ENCODE measurements around the gene TRERF1. TPM values are rescaled to one million over a fixed set of nuclear protein-coding genes. Genes with fewer than 3 reads are reported as not detected.
"Not testable (repeated sequence)": the region's sequence is repeated elsewhere in the genome, so short reads cannot be mapped to it uniquely, and the experiment has no call there.

TRERF1 gene
- total and polyA plus RNA-seq, 5 donors from 2014 or later: 2.3 to 55.7 (median 4.7) TPM

DNA sequence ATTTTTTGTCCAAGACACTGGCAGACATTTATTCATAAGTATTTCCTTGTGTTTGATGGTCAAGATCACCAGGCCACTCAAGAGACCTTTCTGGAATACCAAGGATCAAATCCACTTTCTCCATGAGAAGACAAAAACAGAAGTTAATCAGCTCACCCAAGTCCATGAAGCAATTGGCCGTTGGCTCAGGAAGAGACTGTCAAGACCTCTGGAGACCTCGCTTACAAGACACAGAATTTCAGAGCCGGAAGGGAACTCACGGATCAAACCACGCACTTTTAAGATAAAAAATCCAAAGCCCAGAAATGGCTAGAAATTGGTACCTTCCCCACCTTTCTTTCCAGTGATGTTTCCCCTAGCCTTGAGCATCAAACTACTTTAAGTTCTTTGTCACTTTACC, 3.3 kb downstream of the TRERF1 start:
- Mint-ChIP-seq H3K9me3 (peaks cover 0 to 1% (median 0%) of the 10 kb centered on the region in 7 donors), H3K27ac (peak overlapping the region; percentile 82 to 96 (median 90)), H3K4me1 (peaks cover 18 to 78% (median 55%) of the 10 kb centered on the region in 4 donors), H3K4me3 (peak overlapping the region; percentile 98 to 100 (median 99)), H3K27me3 (no peaks in the 10 kb centered on the region), H3K36me3 (peaks cover 12% of the 10 kb centered on the region)
- Histone ChIP-seq H3K27me3 (ENCODE audit: control insufficient read depth, insufficient read depth, low read length) (no peaks in the 10 kb centered on the region), H3K27ac (ENCODE audit: insufficient read depth, low read length, poor library complexity, severe bottlenecking) (peak overlapping the region; percentile 62), H3K9me3 (ENCODE audit: control insufficient read depth in 2 of 2, low read length in 2 of 2) (no peaks in the 10 kb centered on the region), H3K36me3 (ENCODE audit: control insufficient read depth, insufficient read depth, low read length) (no peaks in the 10 kb centered on the region), H3K4me3 (ENCODE audit: low read depth, low read length) (peak overlapping the region; percentile 94), H3K4me1 (ENCODE audit: control insufficient read depth, insufficient read depth, low read length, poor library complexity, severe bottlenecking) (peaks cover 65% of the 10 kb centered on the region)
- ATAC-seq (ENCODE audit: low read depth in 2 of 2) (no peak), DNase-seq (no peak)

DNA sequence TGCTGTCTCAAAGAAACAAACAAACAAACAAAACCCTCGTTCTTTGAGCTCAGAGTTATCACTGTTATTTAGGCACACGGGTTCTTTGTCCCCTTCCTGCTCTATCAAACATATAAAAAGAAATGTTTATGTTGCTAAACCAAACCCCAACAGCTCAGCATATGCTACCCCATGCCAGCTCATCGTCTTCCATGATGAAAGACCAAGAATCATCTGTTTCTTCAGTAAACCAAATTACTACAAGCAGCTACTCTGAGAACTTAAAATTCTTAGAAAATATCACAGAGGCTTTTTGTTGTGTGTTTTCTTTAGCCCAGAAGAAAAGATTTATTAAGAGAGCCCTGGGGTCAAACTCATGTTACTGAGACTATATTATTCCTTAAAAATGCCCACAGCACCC, 4.7 kb downstream of the TRERF1 start:
- Histone ChIP-seq H3K27me3 (ENCODE audit: control insufficient read depth, insufficient read depth, low read length) (no peaks in the 10 kb centered on the region), H3K4me1 (ENCODE audit: control insufficient read depth, insufficient read depth, low read length, poor library complexity, severe bottlenecking) (peaks cover 78% of the 10 kb centered on the region), H3K9me3 (ENCODE audit: control insufficient read depth in 2 of 2, low read length in 2 of 2) (no peaks in the 10 kb centered on the region), H3K4me3 (ENCODE audit: low read depth, low read length) (peak overlapping the region; percentile 40), H3K36me3 (ENCODE audit: control insufficient read depth, insufficient read depth, low read length) (no peaks in the 10 kb centered on the region), H3K27ac (ENCODE audit: insufficient read depth, low read length, poor library complexity, severe bottlenecking) (peak overlapping the region; percentile 30)
- ATAC-seq (ENCODE audit: low read depth in 2 of 2) (no peak), DNase-seq (no peak)
- Mint-ChIP-seq H3K4me3 (peak overlapping the region in 3 of 4 donors; percentile 98 to 100 (median 98)), H3K36me3 (peaks cover 12% of the 10 kb centered on the region), H3K27ac (peak overlapping the region in 2 of 3 donors; percentile 82 to 86), H3K9me3 (peaks cover 0 to 1% (median 0%) of the 10 kb centered on the region in 7 donors), H3K27me3 (no peaks in the 10 kb centered on the region), H3K4me1 (peaks cover 24 to 90% (median 61%) of the 10 kb centered on the region in 4 donors)

- no peaks in the 10 kb centered on the region for H3K9me3 ChIP-seq (ENCODE audit: control insufficient read depth in 2 of 2, low read length in 2 of 2)
- no peaks in the 10 kb centered on the region for H3K36me3 ChIP-seq (ENCODE audit: control insufficient read depth, insufficient read depth, low read length)
- ATAC-seq (ENCODE audit: low read depth in 2 of 2): no peak
- H3K27ac ChIP-seq (ENCODE audit: insufficient read depth, low read length, poor library complexity, severe bottlenecking): no peak overlapping the region
- H3K4me3 ChIP-seq (ENCODE audit: low read depth, low read length): no peak overlapping the region
- H3K27me3 ChIP-seq (ENCODE audit: control insufficient read depth, insufficient read depth, low read length): no peaks in the 10 kb centered on the region
- Mint-ChIP-seq H3K27ac (peak overlapping the region; percentile 60 to 82 (median 76)), H3K36me3 (peaks cover 12% of the 10 kb centered on the region), H3K4me3 (peak overlapping the region in 3 of 4 donors; percentile 25 to 98 (median 76)), H3K9me3 (no peaks in the 10 kb centered on the region), H3K4me1 (peaks cover 24 to 93% (median 67%) of the 10 kb centered on the region in 4 donors), H3K27me3 (no peaks in the 10 kb centered on the region)
- DNase-seq: no peak
- peaks cover 84% of the 10 kb centered on the region for H3K4me1 ChIP-seq (ENCODE audit: control insufficient read depth, insufficient read depth, low read length, poor library complexity, severe bottlenecking)
Observed at GRCh38 chr6:42446370-42446769, 5.4 kb downstream of the TRERF1 start.

GRCh38 chr6:42445955-42446354, 5.8 kb downstream of the TRERF1 start:
- peaks cover 28 to 95% (median 72%) of the 10 kb centered on the region in 4 donors for H3K4me1 Mint-ChIP-seq
- H3K4me3 ChIP-seq (ENCODE audit: low read depth, low read length); H3K9me3 ChIP-seq (ENCODE audit: control insufficient read depth in 2 of 2, low read length in 2 of 2); ATAC-seq (ENCODE audit: low read depth in 2 of 2); H3K27me3 ChIP-seq (ENCODE audit: control insufficient read depth, insufficient read depth, low read length); H3K27me3 Mint-ChIP-seq; H3K9me3 Mint-ChIP-seq; DNase-seq; H3K36me3 ChIP-seq (ENCODE audit: control insufficient read depth, insufficient read depth, low read length): not testable (repeated sequence)
- peak overlapping the region; percentile 60 to 82 (median 76) for H3K27ac Mint-ChIP-seq
- H3K27ac ChIP-seq (ENCODE audit: insufficient read depth, low read length, poor library complexity, severe bottlenecking): peak overlapping the region; percentile 15
- peaks cover 15% of the 10 kb centered on the region for H3K36me3 Mint-ChIP-seq
- peaks cover 84% of the 10 kb centered on the region for H3K4me1 ChIP-seq (ENCODE audit: control insufficient read depth, insufficient read depth, low read length, poor library complexity, severe bottlenecking)
- H3K4me3 Mint-ChIP-seq: peak overlapping the region; percentile 25 to 98 (median 70)

GRCh38 chr6:42443312-42444060, 8.2 kb downstream of the TRERF1 start:
- peaks cover 24% of the 10 kb centered on the region for H3K36me3 Mint-ChIP-seq
- no peak for ATAC-seq (ENCODE audit: low read depth in 2 of 2)
- peak overlapping the region; percentile 49 for H3K4me3 ChIP-seq (ENCODE audit: low read depth, low read length)

GRCh38 chr6:42441697-42442081, 10.0 kb downstream of the TRERF1 start:
- DNase-seq (no peak), ATAC-seq (ENCODE audit: low read depth in 2 of 2) (peak; percentile 26 to 30)
- H3K27ac Mint-ChIP-seq: peak overlapping the region; percentile 82 to 96 (median 92)

More at GRCh38 chr6:42443312-42444060, 8.2 kb downstream of the TRERF1 start:
- Mint-ChIP-seq H3K27me3 (no peaks in the 10 kb centered on the region), H3K27ac (peak overlapping the region; percentile 81 to 85 (median 82)), H3K4me3 (peak overlapping the region; percentile 73 to 98 (median 83)), H3K4me1 (peaks cover 26 to 96% (median 71%) of the 10 kb centered on the region in 4 donors), H3K9me3 (no peaks in the 10 kb centered on the region)
- no peaks in the 10 kb centered on the region for H3K9me3 ChIP-seq (ENCODE audit: control insufficient read depth in 2 of 2, low read length in 2 of 2)
- H3K36me3 ChIP-seq (ENCODE audit: control insufficient read depth, insufficient read depth, low read length): no peaks in the 10 kb centered on the region
- DNase-seq: no peak
- H3K27ac ChIP-seq (ENCODE audit: insufficient read depth, low read length, poor library complexity, severe bottlenecking): peak overlapping the region; percentile 74
- H3K27me3 ChIP-seq (ENCODE audit: control insufficient read depth, insufficient read depth, low read length): no peaks in the 10 kb centered on the region
- H3K4me1 ChIP-seq (ENCODE audit: control insufficient read depth, insufficient read depth, low read length, poor library complexity, severe bottlenecking): peaks cover 75% of the 10 kb centered on the region

DNA sequence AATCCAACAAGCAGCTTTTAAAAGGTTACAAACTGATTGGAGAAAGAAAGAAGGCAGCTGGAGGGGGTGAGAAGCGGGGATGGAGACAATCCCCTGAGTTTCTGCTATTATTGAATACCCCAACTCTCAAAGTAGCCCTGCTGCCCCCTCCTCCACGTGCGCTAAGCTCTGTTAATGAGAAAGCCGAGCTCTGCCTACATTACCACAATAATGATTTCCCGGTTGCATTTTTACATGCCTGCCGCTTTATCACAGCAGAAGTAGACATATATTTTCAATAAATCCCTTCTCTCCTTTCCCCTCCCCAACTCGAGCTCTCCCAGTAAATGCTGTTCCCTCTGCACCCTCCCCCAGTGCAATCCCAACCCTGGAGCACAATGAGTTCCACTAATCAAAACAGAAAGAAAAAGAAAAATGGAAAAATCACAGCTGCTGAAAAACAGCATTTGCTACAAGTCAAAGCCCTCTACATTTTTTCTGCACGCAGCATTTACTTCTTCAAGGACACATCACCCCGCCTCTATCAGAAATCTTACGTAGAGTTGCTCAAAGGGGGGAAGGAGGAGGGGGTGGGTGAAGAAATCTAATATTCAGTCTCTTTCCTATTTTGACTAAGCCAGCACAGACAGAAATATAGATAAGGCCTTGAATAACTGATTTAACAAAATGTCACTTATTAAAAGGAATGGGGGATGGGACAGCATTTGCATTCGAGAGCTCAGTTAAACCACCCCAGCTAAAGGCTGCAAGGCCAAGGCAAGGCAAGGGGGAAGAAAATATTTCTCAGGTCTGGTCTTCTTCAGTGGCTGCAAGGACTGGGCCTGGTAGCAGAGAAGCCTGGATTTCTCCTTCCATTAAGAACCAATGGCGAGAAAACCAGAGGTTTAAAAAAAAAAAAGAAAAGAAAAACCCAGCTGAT, 10.7 kb downstream of the TRERF1 start:
- H3K4me3 Mint-ChIP-seq: peak overlapping the region; percentile 72 to 97 (median 80)
- H3K27ac ChIP-seq (ENCODE audit: insufficient read depth, low read length, poor library complexity, severe bottlenecking): peak overlapping the region; percentile 74

More at GRCh38 chr6:42441697-42442081, 10.0 kb downstream of the TRERF1 start:
- Mint-ChIP-seq H3K36me3 (peaks cover 12% of the 10 kb centered on the region), H3K4me1 (peaks cover 14 to 87% (median 63%) of the 10 kb centered on the region in 4 donors), H3K4me3 (peak overlapping the region; percentile 72 to 97 (median 80)), H3K9me3 (no peaks in the 10 kb centered on the region), H3K27me3 (no peaks in the 10 kb centered on the region)
- Histone ChIP-seq H3K9me3 (ENCODE audit: control insufficient read depth in 2 of 2, low read length in 2 of 2) (no peaks in the 10 kb centered on the region), H3K4me3 (ENCODE audit: low read depth, low read length) (peak overlapping the region; percentile 76), H3K4me1 (ENCODE audit: control insufficient read depth, insufficient read depth, low read length, poor library complexity, severe bottlenecking) (peaks cover 68% of the 10 kb centered on the region), H3K36me3 (ENCODE audit: control insufficient read depth, insufficient read depth, low read length) (no peaks in the 10 kb centered on the region), H3K27ac (ENCODE audit: insufficient read depth, low read length, poor library complexity, severe bottlenecking) (peak overlapping the region; percentile 74), H3K27me3 (ENCODE audit: control insufficient read depth, insufficient read depth, low read length) (no peaks in the 10 kb centered on the region)

More for the DNA sequence above, 10.7 kb downstream of the TRERF1 start:
- DNase-seq (peak in 2 of 3 donors; percentile 45 to 46), ATAC-seq (ENCODE audit: low read depth in 2 of 2) (peak in 1 of 2 donors; percentile 48)
- no peaks in the 10 kb centered on the region for H3K27me3 ChIP-seq (ENCODE audit: control insufficient read depth, insufficient read depth, low read length)
- no peaks in the 10 kb centered on the region for H3K9me3 ChIP-seq (ENCODE audit: control insufficient read depth in 2 of 2, low read length in 2 of 2)
- peaks cover 14 to 81% (median 58%) of the 10 kb centered on the region in 4 donors for H3K4me1 Mint-ChIP-seq
- H3K27ac Mint-ChIP-seq: peak overlapping the region; percentile 82 to 96 (median 92)
- peaks cover 12% of the 10 kb centered on the region for H3K36me3 Mint-ChIP-seq
- no peaks in the 10 kb centered on the region for H3K36me3 ChIP-seq (ENCODE audit: control insufficient read depth, insufficient read depth, low read length)
- H3K9me3 Mint-ChIP-seq: no peaks in the 10 kb centered on the region
- H3K27me3 Mint-ChIP-seq: no peaks in the 10 kb centered on the region
- peaks cover 63% of the 10 kb centered on the region for H3K4me1 ChIP-seq (ENCODE audit: control insufficient read depth, insufficient read depth, low read length, poor library complexity, severe bottlenecking)
- H3K4me3 ChIP-seq (ENCODE audit: low read depth, low read length): peak overlapping the region; percentile 76

Measured in CD4-positive, CD25-positive, alpha-beta regulatory T cell (primary cell).